ENCODE measurements around the gene DLG2.

DLG2 gene

GRCh38 chr11:83863272-83863671, 1763.9 kb downstream of the DLG2 start:
- DNase-seq = no peak

GRCh38 chr11:83862691-83863090, 1764.5 kb downstream of the DLG2 start:
- DNase-seq = no peak

- no peak for DNase-seq
Observed at GRCh38 chr11:83862033-83862432, 1765.1 kb downstream of the DLG2 start.

DNA sequence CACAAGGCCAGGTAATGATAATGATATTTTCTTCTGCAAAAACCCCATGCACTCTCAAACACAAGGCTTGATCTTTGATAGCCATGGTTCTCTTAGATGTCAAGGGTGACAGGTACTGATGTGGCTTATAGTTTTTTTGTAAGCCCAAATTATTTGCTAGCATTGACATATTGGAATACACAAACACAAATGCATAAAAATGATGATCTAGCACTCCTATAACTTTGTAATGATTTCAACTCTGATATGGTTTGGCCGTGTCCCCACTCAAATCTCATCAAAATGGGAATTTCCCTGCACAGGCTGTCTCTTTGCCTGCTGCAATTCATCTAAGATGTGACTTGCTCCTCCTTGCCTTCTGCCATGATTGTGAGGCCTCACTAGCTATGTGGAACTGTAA, 1768.5 kb downstream of the DLG2 start:
- no peak for DNase-seq

DNA sequence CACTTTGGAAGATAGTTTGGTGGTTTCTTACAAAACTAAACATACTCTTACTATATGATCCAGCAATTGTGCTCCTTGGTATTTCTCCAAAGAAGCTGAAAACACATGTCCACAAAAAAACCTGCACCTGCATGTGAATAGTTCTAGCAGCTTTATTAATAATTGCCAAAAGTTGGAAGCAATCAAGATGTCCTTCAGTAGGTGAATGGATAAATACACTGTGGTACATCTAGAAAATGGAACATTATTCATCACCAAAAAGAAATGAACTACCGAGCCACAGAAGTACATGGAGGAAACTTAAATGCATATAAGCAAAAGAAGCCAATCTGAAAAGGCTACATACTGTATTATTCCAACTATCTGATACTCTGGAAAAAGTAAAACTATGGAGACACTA, 1771.9 kb downstream of the DLG2 start:
- no peak for DNase-seq

- no peak for DNase-seq
Observed at GRCh38 chr11:83852775-83853442, 1774.2 kb downstream of the DLG2 start.

GRCh38 chr11:83852012-83852411, 1775.1 kb downstream of the DLG2 start:
- no peak for DNase-seq

- DNase-seq = no peak
Observed at GRCh38 chr11:83847467-83848034, 1779.6 kb downstream of the DLG2 start.

- DNase-seq = no peak
Observed at GRCh38 chr11:83845797-83846196, 1781.3 kb downstream of the DLG2 start.

DNA sequence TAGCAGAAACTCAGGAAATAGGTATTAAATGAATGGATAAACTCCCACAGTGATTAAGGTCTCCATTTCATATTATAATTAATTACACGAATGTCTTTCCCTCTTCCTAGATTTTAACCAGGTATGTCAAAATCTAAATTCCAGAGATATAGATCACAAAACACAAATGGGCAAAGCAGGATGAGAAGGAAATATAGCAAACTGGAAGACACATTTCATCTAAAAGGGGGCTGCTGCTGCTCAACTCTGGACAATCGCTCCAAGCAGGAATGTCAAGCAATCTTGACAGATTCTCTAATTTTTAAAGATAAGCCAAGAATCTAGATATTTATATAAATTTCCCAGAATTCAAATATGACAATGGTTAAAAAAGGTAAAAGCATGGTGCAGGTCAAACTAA, 1786.8 kb downstream of the DLG2 start:
- no peak for DNase-seq

GRCh38 chr11:83836883-83837654, 1790.1 kb downstream of the DLG2 start:
- no peak for DNase-seq

- DNase-seq = no peak
Observed at GRCh38 chr11:83836065-83836464, 1791.1 kb downstream of the DLG2 start.

- DNase-seq = no peak
Observed at GRCh38 chr11:83835423-83835822, 1791.7 kb downstream of the DLG2 start.

DNA sequence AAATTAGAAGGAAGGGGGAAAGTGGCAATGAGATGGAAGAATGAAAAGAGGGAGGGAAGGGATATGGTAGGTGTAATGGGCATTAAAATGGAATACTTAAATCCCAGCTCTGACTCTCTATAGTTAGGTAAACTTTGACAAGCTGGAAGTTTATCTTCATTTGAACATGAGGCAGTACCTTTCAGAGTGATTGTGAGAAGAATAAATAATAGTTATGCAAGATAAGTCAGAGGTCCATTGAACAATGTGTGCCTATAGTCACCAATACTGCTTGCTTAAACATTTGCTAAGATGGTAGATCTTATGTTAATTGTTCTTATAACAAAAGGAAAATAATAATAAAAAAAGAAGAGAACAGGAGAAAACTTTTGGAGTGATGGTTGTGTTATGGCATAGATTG, 1795.2 kb downstream of the DLG2 start:
- no peak for DNase-seq

DNA sequence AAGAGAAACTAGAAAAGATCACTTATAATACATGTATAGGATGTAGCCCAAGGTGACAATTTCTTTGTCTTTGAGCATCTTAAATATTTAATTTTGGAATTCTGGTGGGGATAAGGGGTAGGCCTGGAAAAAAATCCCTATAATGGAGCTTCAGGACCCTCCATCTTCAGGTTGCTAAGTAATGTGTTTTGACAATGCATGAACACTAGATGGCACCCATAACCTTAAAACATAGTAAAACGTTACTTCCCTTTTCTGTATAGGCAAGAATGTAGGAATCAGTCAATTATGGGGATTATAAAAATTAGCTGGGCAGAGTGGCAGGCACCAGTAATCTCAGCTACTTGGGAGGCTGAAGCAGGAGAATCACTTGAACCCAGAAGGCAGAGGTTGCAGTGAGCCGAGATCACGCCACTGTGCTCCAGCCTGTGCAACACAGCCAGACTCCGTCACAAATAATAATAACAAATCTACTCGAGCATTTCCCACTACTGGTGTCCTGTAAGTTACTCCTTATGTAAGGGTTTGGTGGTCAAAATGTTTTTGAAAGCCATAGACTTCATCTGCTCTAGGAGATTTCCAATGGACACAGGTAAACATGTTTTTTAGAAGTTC, 1799.1 kb downstream of the DLG2 start:
- no peak for DNase-seq

GRCh38 chr11:83827520-83827919, 1799.6 kb downstream of the DLG2 start:
- no peak for DNase-seq

DNA sequence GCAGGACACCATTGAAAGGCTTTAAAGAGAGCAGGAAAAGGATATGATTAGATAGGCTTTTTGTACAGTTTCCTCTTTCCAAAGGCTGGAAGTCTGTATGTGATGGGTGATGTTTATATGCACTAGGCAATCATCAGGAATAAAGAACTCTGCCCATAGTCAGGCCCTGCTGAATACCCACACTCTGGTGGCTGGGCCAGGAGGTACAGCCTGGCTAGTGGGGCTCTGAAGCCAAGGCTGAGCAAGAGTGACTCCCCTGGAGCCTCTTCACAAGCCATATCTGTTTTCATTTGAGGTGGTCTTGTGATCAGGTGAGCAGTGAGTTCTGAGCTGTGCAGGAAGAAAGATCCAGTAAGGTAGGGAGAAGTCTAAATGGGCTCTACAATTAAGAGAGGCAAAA, 1801.1 kb downstream of the DLG2 start:
- no peak for DNase-seq

DNA sequence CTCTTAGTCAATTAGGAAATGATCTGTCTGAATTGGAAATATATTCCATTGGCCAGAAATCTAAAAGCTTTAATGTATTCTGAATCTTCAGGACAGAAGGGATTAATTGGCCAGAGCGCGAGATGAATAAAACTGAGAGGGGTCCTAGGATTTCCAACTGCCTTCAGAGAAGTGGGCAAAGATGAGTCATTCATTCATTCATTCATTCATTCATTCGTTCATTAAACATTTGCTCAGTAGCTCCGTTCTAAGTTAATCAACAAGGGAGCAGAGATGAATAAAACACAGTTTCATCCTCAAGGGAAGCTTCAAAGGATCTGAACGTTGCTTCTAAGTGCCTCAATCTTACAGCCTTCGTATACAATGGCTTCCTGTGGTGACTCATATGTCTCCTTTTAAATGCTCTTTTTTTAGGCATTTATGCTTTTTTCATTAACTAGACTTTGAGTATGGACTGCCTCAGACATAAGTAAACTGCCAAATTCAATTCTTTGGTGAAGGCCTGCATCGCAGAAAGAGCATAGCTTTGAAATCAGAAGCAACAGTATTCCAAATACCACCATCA, 1803.6 kb downstream of the DLG2 start:
- DNase-seq = no peak

- no peak for DNase-seq
Observed at GRCh38 chr11:83819931-83820549, 1807.1 kb downstream of the DLG2 start.

GRCh38 chr11:83818349-83818748, 1808.8 kb downstream of the DLG2 start:
- no peak for DNase-seq

- DNase-seq = no peak
Observed at GRCh38 chr11:83816572-83817187, 1810.5 kb downstream of the DLG2 start.

DNA sequence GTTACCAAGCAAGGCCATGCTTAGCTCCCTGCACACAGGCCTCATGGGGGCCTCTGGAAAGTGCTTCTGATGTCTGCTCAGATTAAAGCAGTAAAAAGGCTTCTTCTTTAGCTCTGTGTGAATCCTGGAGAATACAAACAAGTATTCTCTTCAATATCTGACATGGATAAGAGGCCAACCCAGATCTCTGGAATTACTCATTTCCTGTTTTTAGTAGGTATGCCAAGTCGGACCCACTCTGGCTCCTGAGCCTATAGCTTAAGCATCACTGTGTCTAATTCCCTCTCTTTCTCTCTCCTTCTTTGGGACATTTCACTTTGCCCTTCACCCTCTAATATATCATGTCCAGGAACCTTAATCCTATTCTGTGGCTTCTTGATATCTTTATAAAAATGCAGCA, 1811.4 kb downstream of the DLG2 start:
- DNase-seq = no peak

DNA sequence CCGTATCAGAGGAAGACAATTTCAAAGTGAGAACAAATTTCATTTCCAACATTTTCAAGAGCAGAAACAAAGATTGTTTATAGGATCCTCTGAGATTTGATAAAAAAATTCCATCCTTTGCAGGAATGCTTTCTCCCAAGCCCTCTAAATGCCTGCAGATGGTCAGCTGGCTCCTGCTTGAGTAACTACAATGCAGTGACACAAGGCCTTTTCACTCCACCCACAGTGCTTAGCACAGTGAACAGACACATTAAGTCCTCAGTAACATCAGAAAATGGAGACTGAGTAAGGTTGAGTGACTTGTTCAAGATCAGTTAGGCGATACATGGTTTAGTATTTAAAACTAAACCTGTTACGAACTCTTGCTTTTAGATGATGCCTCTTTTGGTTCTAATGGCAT, 1813.8 kb downstream of the DLG2 start:
- no peak for DNase-seq

All from activated CD8-positive, alpha-beta memory T cell treated with anti-CD3 and anti-CD28 coated beads for 24 hours (primary cell).